GM13976 (cell line): ENCODE results near the gene GDPD3.

Experiments
- DNase-seq: peaks from one replicate; pipeline ENCODE4 v3.0.0; 2012; ENCODE audit warnings: low spot score
- in situ Hi-C: fragments of 300-500 bp; cut with MboI; formaldehyde crosslinking; loops from one replicate; pipeline ENCODE4 v1.12.0; 2022; ENCODE audit warnings: low sequenced_read_pairs, mixed read lengths, inconsistent platforms; ENCODE audit not compliant: unreplicated experiment
- TF ChIP-seq, protein P1 (sequence below): IDR thresholded peaks from 2 replicates; pipeline ENCODE4 v1.5.1; 2012; ENCODE audit warnings: borderline replicate concordance, mild to moderate bottlenecking; ENCODE audit not compliant: insufficient read depth; ENCODE audit errors: extremely low read depth, missing control alignments, control extremely low read depth

The GDPD3 gene

DNA sequence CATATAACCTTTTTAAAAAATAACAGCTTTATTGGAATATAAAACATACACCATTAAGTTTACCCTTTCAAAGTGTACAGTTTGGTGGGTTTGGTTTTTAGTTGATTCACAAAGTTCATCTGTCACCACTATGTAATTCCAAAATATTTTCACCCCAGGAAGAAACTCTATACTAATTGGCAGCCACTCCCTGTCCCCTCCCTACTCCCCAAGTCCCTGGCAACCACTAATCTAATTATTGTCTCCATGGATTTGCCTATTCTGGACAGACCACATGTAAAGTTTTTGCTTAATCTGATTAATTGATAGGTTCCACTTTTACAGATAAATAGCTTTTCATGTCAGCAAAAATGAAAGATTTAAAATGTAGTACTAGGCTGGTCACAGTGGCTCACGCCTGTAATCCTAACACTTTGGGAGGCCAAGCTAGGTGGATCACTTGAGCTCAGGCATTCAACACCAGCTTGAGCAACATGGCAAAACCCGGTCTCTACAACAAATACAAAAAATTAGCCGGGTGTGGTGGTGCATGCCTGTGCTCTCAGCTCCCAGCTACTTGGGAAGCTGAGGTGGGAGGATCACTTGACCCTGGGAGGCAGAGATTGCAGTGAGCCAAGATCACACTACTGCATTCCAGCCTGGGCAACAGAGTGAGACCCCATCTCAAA lies 34.6 kb upstream of the GDPD3 start:
- in situ Hi-C loops = no loop called here
- DNase-seq = no peak

DNA sequence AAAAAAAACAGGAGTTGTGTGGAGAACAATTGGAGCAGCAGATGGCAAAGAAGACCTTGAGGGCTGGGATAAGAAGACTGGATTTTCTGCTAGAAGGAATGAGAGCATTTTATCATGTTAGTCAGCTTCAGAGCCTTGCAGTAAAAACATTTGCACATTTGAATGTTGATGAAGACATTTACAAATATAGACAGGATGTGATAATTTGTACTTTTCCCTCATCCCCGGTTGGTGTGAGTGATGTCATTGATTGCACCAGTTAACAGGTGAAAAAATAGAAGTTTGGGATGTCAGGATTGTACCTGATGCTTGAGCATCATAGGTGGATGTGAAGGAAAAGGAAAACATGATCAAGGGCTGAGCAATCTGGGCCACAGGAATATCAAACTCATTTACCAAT lies 32.3 kb upstream of the GDPD3 start:
- no peak for DNase-seq
- in situ Hi-C loops = no loop called here
- TF ChIP-seq, protein P1, sequence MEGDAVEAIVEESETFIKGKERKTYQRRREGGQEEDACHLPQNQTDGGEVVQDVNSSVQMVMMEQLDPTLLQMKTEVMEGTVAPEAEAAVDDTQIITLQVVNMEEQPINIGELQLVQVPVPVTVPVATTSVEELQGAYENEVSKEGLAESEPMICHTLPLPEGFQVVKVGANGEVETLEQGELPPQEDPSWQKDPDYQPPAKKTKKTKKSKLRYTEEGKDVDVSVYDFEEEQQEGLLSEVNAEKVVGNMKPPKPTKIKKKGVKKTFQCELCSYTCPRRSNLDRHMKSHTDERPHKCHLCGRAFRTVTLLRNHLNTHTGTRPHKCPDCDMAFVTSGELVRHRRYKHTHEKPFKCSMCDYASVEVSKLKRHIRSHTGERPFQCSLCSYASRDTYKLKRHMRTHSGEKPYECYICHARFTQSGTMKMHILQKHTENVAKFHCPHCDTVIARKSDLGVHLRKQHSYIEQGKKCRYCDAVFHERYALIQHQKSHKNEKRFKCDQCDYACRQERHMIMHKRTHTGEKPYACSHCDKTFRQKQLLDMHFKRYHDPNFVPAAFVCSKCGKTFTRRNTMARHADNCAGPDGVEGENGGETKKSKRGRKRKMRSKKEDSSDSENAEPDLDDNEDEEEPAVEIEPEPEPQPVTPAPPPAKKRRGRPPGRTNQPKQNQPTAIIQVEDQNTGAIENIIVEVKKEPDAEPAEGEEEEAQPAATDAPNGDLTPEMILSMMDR = no peak

More for the DNA sequence above, 34.6 kb upstream of the GDPD3 start:
- TF ChIP-seq, protein P1 = no peak

DNA sequence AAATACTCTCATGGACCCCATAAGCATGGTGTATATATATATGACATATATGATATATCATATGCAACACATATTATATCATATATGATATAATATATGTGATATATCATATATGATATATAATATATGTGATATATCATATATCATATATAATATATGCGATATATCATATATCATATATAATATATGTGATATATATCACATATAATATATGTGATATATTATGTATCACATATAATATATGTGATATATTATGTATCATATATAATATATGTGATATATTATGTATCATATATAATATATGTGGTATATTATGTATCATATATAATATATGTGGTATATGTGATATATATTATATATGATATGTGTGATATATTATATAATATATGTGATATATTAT lies 31.6 kb upstream of the GDPD3 start:
- TF ChIP-seq, protein P1 = no peak
- in situ Hi-C loops = no loop called here
- no peak for DNase-seq

DNA sequence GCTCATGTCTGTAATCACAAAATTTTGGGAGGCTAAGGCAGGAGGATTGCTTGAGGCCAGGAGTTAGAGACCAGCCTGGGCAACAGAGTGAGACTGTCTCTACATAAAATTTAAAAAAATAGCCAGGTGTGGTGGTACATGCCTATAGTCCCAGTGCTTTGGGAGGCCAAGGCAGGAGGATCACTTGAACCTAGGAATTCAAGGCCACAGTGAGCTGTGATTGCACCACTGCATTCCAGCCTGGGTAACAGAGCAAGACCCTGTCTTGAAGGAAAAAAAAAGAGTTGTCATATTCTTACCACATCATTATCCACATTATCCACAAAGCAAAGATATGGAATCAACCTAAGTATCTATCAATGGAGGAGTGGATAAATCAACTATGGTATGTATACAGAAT lies 30.7 kb upstream of the GDPD3 start:
- in situ Hi-C loops = no loop called here
- TF ChIP-seq, protein P1 = no peak
- no peak for DNase-seq

DNA sequence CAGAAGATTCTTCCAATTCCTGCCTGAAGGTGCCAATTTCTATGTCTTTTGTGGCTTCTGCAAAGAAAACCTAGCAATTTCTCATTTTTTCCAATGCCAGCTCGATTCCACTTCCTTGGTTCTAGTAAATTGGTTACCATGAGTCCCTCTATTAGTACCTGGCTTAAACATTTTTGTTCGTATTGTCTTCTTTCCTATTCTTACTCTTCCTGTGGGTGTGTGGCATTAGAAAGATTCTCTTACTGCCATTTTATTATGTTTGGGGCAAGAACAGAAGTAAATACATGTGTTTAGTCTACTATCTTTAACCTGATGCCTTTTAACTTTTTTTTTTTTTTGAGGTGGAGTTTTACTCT lies 30.0 kb upstream of the GDPD3 start:
- TF ChIP-seq, protein P1 = no peak
- in situ Hi-C loops = no loop called here

DNA sequence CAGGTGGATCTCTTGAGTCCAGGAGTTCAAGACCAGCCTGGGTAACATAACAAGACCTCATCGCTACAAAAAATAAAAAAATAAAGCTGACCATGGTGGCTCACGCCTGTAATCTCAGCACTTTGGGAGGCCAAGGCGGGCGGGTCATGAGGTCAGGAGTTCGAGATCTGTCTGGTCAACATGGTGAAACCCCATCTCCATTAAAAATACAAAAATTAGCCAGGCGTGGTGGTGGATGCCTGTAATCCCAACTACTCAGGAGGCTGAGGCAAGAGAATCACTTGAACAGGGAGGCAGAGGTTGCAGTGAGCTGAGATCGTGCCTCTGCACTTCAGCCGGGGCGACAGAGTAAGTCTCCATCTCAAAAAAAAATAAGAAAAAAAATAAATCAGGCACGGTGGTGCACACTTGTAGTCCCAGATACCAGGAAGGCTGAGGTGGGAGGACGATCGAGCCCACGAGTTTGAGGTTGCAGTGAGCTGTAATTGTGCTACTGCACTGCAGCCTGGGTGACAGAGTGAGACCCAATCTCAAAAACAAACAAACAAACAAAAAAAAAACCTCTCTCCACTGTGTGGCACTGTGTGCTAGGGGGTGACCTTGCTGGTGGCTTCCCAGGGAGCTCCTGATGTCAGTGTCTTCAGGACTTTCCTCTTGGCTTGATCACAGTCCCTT lies 29.5 kb upstream of the GDPD3 start:
- TF ChIP-seq, protein P1 = peak; percentile 23
- peak; percentile 59 for DNase-seq
- in situ Hi-C loops = no loop called here

More for the DNA sequence above, 30.0 kb upstream of the GDPD3 start:
- DNase-seq = no peak
